IMR-90 (cell line): Measurements from ENCODE around the gene GUF1. TPM values are rescaled to one million over a fixed set of nuclear protein-coding genes. Genes with fewer than 3 reads are reported as not detected.

Source experiments
- ATAC-seq: fragments of 200-7000 bp; cut with Tn5 transposase; 2 replicates; pipeline ENCODE4 v1.9.1; 2020; ENCODE audit warnings: low read depth, mild to moderate bottlenecking, moderate library complexity
- BruUV-seq: library from RNA; stranded (reverse); fragments of 400-500 nt; replicated peaks from 2 replicates; lab custom pipeline; 2021; lab: Mats Ljungman, UMichigan
- CTCF ChIA-PET: fragments of 300-600 bp; formaldehyde crosslinking; extraction: SDS; loops from one replicate; lab custom pipeline; 2021; ENCODE audit warnings: antibody characterized with exemption; lab: Yijun Ruan, JAX
- POLR2A ChIA-PET: fragments of 300-600 bp; sonication (Branson Sonifier 250); formaldehyde crosslinking; loops from one replicate; lab custom pipeline; 2022; ENCODE audit warnings: antibody characterized with exemption; ENCODE audit not compliant: unreplicated experiment; lab: Charles Lee
- DNase-seq: peaks from one replicate; pipeline ENCODE4 v3.0.0; 2013
- H2AFZ ChIP-seq: replicated peaks from 2 replicates; pipeline ENCODE3; 2013; ENCODE audit warnings: low read length, mild to moderate bottlenecking; ENCODE audit not compliant: poor library complexity
- H2AK5ac ChIP-seq: 2 replicates; pipeline ENCODE4 v1.6.1; 2013; ENCODE audit warnings: low read depth, low read length, inconsistent platforms
- H2AK9ac ChIP-seq: replicated peaks from 2 replicates; pipeline ENCODE3; 2013; ENCODE audit warnings: mild to moderate bottlenecking, low read depth, low read length, moderate library complexity; ENCODE audit not compliant: poor library complexity
- H2BK120ac ChIP-seq: 2 replicates; pipeline ENCODE4 v1.6.1; 2013; ENCODE audit warnings: low read depth, low read length, inconsistent platforms
- H2BK15ac ChIP-seq: 3 replicates; pipeline ENCODE4 v1.6.1; 2013; ENCODE audit warnings: low read depth, low read length, inconsistent platforms
- H2BK20ac ChIP-seq: 2 replicates; pipeline ENCODE4 v1.6.1; 2013; ENCODE audit warnings: low read depth, mild to moderate bottlenecking, inconsistent platforms, low read length, moderate library complexity
- H2BK5ac ChIP-seq: 2 replicates; pipeline ENCODE4 v1.6.1; 2013; ENCODE audit warnings: mild to moderate bottlenecking, low read depth, low read length, inconsistent platforms; ENCODE audit not compliant: poor library complexity, severe bottlenecking
- H3K14ac ChIP-seq: replicated peaks from 2 replicates; pipeline ENCODE4 v1.6.1; 2013; ENCODE audit warnings: low read depth, low read length, inconsistent platforms
- H3K18ac ChIP-seq: 2 replicates; pipeline ENCODE4 v1.6.1; 2013; ENCODE audit warnings: low read depth, low read length, control low read depth
- H3K23ac ChIP-seq: 2 replicates; pipeline ENCODE4 v1.6.1; 2013; ENCODE audit warnings: low read depth, low read length, inconsistent platforms
- H3K27ac ChIP-seq: 2 replicates; pipeline ENCODE4 v1.5.1; 2013; ENCODE audit warnings: mild to moderate bottlenecking, control low read depth, low read length; ENCODE audit not compliant: insufficient read depth
- H3K27me3 ChIP-seq: 2 replicates; pipeline ENCODE4 v1.6.1; 2013; ENCODE audit warnings: low read length; ENCODE audit not compliant: control insufficient read depth, insufficient read depth
- H3K36me3 ChIP-seq: 2 replicates; pipeline ENCODE4 v1.6.1; 2013; ENCODE audit warnings: low read length, mixed read lengths; ENCODE audit not compliant: control insufficient read depth, insufficient read depth
- H3K4ac ChIP-seq: 2 replicates; pipeline ENCODE4 v1.6.1; 2013; ENCODE audit warnings: low read depth, low read length, inconsistent platforms
- H3K4me1 ChIP-seq: 2 replicates; pipeline ENCODE4 v1.6.1; 2013; ENCODE audit warnings: low read length, mixed read lengths; ENCODE audit not compliant: control insufficient read depth, insufficient read depth
- H3K4me2 ChIP-seq: 2 replicates; pipeline ENCODE4 v1.6.1; 2013; ENCODE audit warnings: low read depth, mild to moderate bottlenecking, control low read depth, low read length, moderate library complexity
- H3K4me3 ChIP-seq: 2 replicates; pipeline ENCODE4 v1.5.1; 2013; ENCODE audit warnings: low read depth, mild to moderate bottlenecking, control low read depth, low read length, moderate library complexity; ENCODE audit not compliant: insufficient read depth
- H3K56ac ChIP-seq: 2 replicates; pipeline ENCODE4 v1.6.1; 2013; ENCODE audit warnings: low read length, inconsistent platforms; ENCODE audit not compliant: insufficient read depth; ENCODE audit errors: extremely low read depth
- H3K79me1 ChIP-seq, 2 experiments: 2 replicates each; pipeline ENCODE4 v1.6.1; 2013; ENCODE audit warnings: low read length in 2 of 2, inconsistent platforms in 1 of 2, low read depth in 1 of 2
- H3K9ac ChIP-seq: 2 replicates; pipeline ENCODE4 v1.6.1; 2013; ENCODE audit warnings: low read depth, low read length, control low read depth
- H3K9me1 ChIP-seq: 2 replicates; pipeline ENCODE4 v1.6.1; 2013; ENCODE audit warnings: low read length, inconsistent platforms; ENCODE audit not compliant: insufficient read depth
- H3K9me3 ChIP-seq: 2 replicates; pipeline ENCODE4 v1.6.1; 2013; ENCODE audit warnings: low read length; ENCODE audit not compliant: control insufficient read depth, insufficient read depth
- H4K20me1 ChIP-seq: 2 replicates; pipeline ENCODE4 v1.6.1; 2013; ENCODE audit warnings: low read length, inconsistent platforms; ENCODE audit not compliant: insufficient read depth
- H4K5ac ChIP-seq: 2 replicates; pipeline ENCODE4 v1.6.1; 2013; ENCODE audit warnings: mild to moderate bottlenecking, low read depth, low read length, control low read depth
- H4K8ac ChIP-seq, 2 experiments: 2 replicates each; pipeline ENCODE4 v1.6.1; 2013; ENCODE audit warnings: low read depth in 2 of 2, low read length in 2 of 2, control low read depth in 1 of 2, inconsistent platforms in 1 of 2
- H4K91ac ChIP-seq: 2 replicates; pipeline ENCODE4 v1.6.1; 2013; ENCODE audit warnings: low read depth, low read length, inconsistent platforms; ENCODE audit not compliant: insufficient read depth
- BHLHE40 ChIP-seq: fragments of 150-350 bp; IDR thresholded peaks from 2 replicates; pipeline ENCODE4 v1.6.1; 2016; ENCODE audit warnings: mild to moderate bottlenecking, low read depth, low read length
- CEBPB ChIP-seq: IDR thresholded peaks from 2 replicates; pipeline ENCODE4 v1.6.1; 2012; ENCODE audit warnings: low read depth, low read length, improper control_type of control experiment
- CHD1 ChIP-seq: IDR thresholded peaks from 2 replicates; pipeline ENCODE4 v1.6.1; 2012; ENCODE audit warnings: low read depth, low read length, improper control_type of control experiment
- FOS ChIP-seq: fragments of 150-350 bp; IDR thresholded peaks from 2 replicates; pipeline ENCODE4 v1.6.1; 2016; ENCODE audit warnings: low read depth, low read length
- MAFK ChIP-seq: IDR thresholded peaks from 2 replicates; pipeline ENCODE4 v1.6.1; 2012; ENCODE audit warnings: low read depth, low read length, improper control_type of control experiment
- MAZ ChIP-seq: IDR thresholded peaks from 2 replicates; pipeline ENCODE4 v1.6.1; 2012; ENCODE audit warnings: low read depth, mild to moderate bottlenecking, low read length, improper control_type of control experiment, moderate library complexity, borderline replicate concordance
- MXI1 ChIP-seq: IDR thresholded peaks from 2 replicates; pipeline ENCODE4 v1.6.1; 2012; ENCODE audit warnings: low read depth, mild to moderate bottlenecking, low read length, moderate library complexity, borderline replicate concordance
- NFE2L2 ChIP-seq: fragments of 150-350 bp; IDR thresholded peaks from 2 replicates; pipeline ENCODE4 v1.6.1; 2016; ENCODE audit warnings: low read depth, mild to moderate bottlenecking, low read length
- RCOR1 ChIP-seq: IDR thresholded peaks from 2 replicates; pipeline ENCODE4 v1.6.1; 2012; ENCODE audit warnings: mild to moderate bottlenecking, low read length, improper control_type of control experiment; ENCODE audit not compliant: insufficient replicate concordance
- SMC3 ChIP-seq: fragments of 150-350 bp; IDR thresholded peaks from 2 replicates; pipeline ENCODE4 v1.6.1; 2016; ENCODE audit warnings: low read depth, mild to moderate bottlenecking, antibody characterized with exemption, low read length, moderate library complexity
- WGBS, 2 experiments: methylation state at CpG; one replicate each; pipeline versions ENCODE4 v1.1.5 to v1.1.7; 2013; ENCODE audit warnings: missing lambda C conversion rate in 2 of 2; ENCODE audit not compliant: insufficient read length in 1 of 2; ENCODE audit errors: extremely low coverage in 2 of 2; 5-methylcytosine and 5-hydroxymethylcytosine counted together
- dilution Hi-C: fragments of 300-500 bp; cut with HindIII; formaldehyde crosslinking; loops from one replicate; pipeline ENCODE4 v1.14.3; 2018; ENCODE audit warnings: low sequenced_read_pairs; ENCODE audit not compliant: unreplicated experiment
- in situ Hi-C: fragments of 300-500 bp; cut with MboI; formaldehyde crosslinking; loops from 3 replicates; pipeline ENCODE4 v1.14.3; 2019; ENCODE audit warnings: low sequenced_read_pairs, inconsistent platforms, mixed read lengths
- intact Hi-C: fragments of 100-400 bp; cut with micrococcal nuclease; formaldehyde crosslinking; loops from 2 replicates; pipeline ENCODE4 v1.10.0; 2022
- polyA plus RNA-seq, 3 experiments: library from polyadenylated mRNA; depleted of rRNA; stranded (reverse); fragments of >200 nt; gene quantifications; 2 replicates each; pipeline ENCODE4 v1.2.3, GENCODE V29; 2012; ENCODE audit warnings: low replicate concordance in 1 of 3
- total RNA-seq: library from RNA; depleted of rRNA; stranded (reverse); fragments of >200 nt; gene quantifications from 2 replicates; pipeline ENCODE4 v1.2.3, GENCODE V29; 2012
- TF ChIP-seq, protein P1 (sequence below): fragments of 150-350 bp; IDR thresholded peaks from 2 replicates; pipeline ENCODE4 v1.6.1; 2016; ENCODE audit warnings: low read depth, mild to moderate bottlenecking, low read length, moderate library complexity, borderline replicate concordance
- TF ChIP-seq, protein P2 (sequence below): conservative IDR thresholded peaks from 2 replicates; pipeline ENCODE4 v1.5.1; 2012; ENCODE audit warnings: mild to moderate bottlenecking, low read depth, low read length, improper control_type of control experiment
- TF ChIP-seq, protein P3 (sequence below): fragments of 150-350 bp; IDR thresholded peaks from 2 replicates; pipeline ENCODE4 v1.6.1; 2017; ENCODE audit warnings: mild to moderate bottlenecking, antibody characterized with exemption, low read length, low read depth

Gene GUF1
- total and polyA plus RNA-seq, 2 of the 4 experiments (the other 2 are of a cell fraction), result 9.9 to 10.6 TPM

DNA sequence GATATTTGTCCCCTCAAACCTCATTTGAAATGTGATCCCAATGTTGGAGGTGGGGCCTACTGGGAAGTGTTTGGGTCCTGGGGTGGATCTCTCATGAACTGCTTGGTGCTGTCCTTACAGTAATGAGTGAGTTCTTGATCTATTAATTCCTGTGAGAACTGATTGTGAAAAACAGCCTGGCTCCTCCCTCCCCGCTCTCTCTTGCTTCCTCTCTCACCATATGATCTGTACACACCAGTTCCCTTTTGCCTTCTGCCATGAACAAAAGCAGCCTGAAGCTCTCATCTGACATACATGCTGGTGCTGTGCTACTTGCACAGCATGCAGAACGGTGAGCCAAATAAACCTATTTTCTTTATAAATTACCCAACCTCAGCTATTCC is 15.6 kb upstream of the GUF1 start:
- BruUV-seq, result no TSS peak
- POLR2A ChIA-PET, result no interaction called here
- intact Hi-C loops, result no loop called here

More for the DNA sequence above, 15.6 kb upstream of the GUF1 start:
- Histone ChIP-seq H3K56ac (no peak overlapping the region), H3K79me1 (no peaks in the 10 kb centered on the region), H4K91ac (no peak overlapping the region), H3K4ac (no peak overlapping the region), H2BK5ac (no peak overlapping the region), H3K36me3 (no peaks in the 10 kb centered on the region), H2BK20ac (no peak overlapping the region), H2BK120ac (no peak overlapping the region), H3K18ac (no peak overlapping the region), H3K27me3 (no peaks in the 10 kb centered on the region), H2BK15ac (no peak overlapping the region), H4K5ac (no peak overlapping the region), H3K4me3 (no peak overlapping the region), H3K23ac (no peak overlapping the region), H4K8ac (no peak overlapping the region), H3K9ac (no peak overlapping the region), H3K9me1 (no peaks in the 10 kb centered on the region), H4K20me1 (no peaks in the 10 kb centered on the region), H2AFZ (no peak overlapping the region), H3K4me2 (no peak overlapping the region), H3K27ac (no peak overlapping the region), H2AK9ac (no peak overlapping the region), H2AK5ac (no peak overlapping the region), H3K14ac (no peak overlapping the region), H3K9me3 (no peaks in the 10 kb centered on the region), H3K4me1 (no peaks in the 10 kb centered on the region)
- ATAC-seq, result no peak
- dilution Hi-C loops, result no loop called here
- CTCF ChIA-PET, result no interaction called here
- TF ChIP-seq FOS, result no peak
- no peak for TF ChIP-seq NFE2L2
- no peak for TF ChIP-seq MAZ
- TF ChIP-seq, protein P1, sequence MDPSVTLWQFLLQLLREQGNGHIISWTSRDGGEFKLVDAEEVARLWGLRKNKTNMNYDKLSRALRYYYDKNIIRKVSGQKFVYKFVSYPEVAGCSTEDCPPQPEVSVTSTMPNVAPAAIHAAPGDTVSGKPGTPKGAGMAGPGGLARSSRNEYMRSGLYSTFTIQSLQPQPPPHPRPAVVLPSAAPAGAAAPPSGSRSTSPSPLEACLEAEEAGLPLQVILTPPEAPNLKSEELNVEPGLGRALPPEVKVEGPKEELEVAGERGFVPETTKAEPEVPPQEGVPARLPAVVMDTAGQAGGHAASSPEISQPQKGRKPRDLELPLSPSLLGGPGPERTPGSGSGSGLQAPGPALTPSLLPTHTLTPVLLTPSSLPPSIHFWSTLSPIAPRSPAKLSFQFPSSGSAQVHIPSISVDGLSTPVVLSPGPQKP, result no peak
- no peak for TF ChIP-seq MAFK
- TF ChIP-seq, protein P2, sequence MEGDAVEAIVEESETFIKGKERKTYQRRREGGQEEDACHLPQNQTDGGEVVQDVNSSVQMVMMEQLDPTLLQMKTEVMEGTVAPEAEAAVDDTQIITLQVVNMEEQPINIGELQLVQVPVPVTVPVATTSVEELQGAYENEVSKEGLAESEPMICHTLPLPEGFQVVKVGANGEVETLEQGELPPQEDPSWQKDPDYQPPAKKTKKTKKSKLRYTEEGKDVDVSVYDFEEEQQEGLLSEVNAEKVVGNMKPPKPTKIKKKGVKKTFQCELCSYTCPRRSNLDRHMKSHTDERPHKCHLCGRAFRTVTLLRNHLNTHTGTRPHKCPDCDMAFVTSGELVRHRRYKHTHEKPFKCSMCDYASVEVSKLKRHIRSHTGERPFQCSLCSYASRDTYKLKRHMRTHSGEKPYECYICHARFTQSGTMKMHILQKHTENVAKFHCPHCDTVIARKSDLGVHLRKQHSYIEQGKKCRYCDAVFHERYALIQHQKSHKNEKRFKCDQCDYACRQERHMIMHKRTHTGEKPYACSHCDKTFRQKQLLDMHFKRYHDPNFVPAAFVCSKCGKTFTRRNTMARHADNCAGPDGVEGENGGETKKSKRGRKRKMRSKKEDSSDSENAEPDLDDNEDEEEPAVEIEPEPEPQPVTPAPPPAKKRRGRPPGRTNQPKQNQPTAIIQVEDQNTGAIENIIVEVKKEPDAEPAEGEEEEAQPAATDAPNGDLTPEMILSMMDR, result no peak
- no peak for TF ChIP-seq MXI1
- TF ChIP-seq CHD1, result no peak
- TF ChIP-seq SMC3, result no peak
- TF ChIP-seq CEBPB, result no peak
- TF ChIP-seq, protein P3, sequence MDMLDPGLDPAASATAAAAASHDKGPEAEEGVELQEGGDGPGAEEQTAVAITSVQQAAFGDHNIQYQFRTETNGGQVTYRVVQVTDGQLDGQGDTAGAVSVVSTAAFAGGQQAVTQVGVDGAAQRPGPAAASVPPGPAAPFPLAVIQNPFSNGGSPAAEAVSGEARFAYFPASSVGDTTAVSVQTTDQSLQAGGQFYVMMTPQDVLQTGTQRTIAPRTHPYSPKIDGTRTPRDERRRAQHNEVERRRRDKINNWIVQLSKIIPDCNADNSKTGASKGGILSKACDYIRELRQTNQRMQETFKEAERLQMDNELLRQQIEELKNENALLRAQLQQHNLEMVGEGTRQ, result no peak
- TF ChIP-seq BHLHE40, result no peak
- TF ChIP-seq RCOR1, result no peak
- in situ Hi-C loops, result no loop called here
- DNase-seq, result no peak
- WGBS, 2 experiments, result no CpG with 5 or more reads among the region's 2 CpGs
